ENCODE data around the gene ITM2C.

The ITM2C gene

DNA sequence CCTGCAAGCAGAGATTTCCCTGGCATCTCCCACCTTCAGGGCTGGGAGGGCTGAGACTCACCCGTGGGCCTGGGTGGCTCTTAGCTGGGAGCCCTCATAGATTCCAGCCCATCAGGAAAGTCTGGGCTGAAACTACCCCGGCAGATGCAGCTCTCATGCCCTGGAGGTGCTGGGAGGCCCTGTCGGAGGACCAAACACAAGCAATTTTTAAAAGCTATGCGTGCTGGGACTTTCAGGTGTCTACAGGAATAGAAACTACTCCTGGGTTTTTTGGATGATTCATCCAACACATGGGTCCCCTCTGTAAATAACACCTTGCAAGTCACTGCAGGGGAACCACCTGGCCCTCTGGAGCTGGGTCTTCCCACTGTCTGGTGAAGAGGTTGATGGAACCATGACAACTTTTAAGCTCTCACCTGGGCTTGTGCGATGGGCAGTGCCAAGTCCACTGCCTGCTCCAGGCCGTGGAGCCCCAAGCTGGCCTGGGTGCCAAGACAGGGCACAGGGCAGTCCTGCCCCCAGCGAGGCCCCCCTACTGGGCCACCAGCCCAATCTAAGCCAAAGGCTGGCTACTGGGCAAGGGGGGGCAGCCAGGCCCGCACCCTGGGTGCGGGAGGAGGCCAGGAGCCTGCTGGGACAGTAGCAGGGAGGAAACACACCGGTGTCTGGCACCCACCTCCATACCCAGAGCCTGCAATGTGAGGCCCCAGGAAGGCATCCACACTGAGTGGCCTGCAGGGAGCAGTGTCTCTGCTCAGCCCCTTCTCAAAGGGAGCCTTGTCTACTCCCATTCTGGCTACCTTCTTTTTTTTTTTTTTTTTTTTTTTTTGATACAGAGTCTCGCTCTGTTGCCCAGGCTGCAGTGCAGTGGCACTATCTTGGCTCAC is 61.4 kb downstream of the ITM2C start:
- H3K9me3 ChIP-seq: no peaks in the 10 kb centered on the region
- TF ChIP-seq, protein P1, sequence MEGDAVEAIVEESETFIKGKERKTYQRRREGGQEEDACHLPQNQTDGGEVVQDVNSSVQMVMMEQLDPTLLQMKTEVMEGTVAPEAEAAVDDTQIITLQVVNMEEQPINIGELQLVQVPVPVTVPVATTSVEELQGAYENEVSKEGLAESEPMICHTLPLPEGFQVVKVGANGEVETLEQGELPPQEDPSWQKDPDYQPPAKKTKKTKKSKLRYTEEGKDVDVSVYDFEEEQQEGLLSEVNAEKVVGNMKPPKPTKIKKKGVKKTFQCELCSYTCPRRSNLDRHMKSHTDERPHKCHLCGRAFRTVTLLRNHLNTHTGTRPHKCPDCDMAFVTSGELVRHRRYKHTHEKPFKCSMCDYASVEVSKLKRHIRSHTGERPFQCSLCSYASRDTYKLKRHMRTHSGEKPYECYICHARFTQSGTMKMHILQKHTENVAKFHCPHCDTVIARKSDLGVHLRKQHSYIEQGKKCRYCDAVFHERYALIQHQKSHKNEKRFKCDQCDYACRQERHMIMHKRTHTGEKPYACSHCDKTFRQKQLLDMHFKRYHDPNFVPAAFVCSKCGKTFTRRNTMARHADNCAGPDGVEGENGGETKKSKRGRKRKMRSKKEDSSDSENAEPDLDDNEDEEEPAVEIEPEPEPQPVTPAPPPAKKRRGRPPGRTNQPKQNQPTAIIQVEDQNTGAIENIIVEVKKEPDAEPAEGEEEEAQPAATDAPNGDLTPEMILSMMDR (IDR thresholded peaks at IDR 0.05): no peak
- no peaks in the 10 kb centered on the region for H3K4me1 ChIP-seq
- H3K27me3 ChIP-seq: peaks cover 0 to 7% of the 10 kb centered on the region in 2 donors
- H3K27ac ChIP-seq: no peak overlapping the region
- DNase-seq: peak in 1 of 2 donors; percentile 32
- no peaks in the 10 kb centered on the region for H3K36me3 ChIP-seq
- no peak overlapping the region for H3K4me3 ChIP-seq
- intact Hi-C loops (cut with DNase I; ENCODE audit: low total_unique reads): no loop called here

DNA sequence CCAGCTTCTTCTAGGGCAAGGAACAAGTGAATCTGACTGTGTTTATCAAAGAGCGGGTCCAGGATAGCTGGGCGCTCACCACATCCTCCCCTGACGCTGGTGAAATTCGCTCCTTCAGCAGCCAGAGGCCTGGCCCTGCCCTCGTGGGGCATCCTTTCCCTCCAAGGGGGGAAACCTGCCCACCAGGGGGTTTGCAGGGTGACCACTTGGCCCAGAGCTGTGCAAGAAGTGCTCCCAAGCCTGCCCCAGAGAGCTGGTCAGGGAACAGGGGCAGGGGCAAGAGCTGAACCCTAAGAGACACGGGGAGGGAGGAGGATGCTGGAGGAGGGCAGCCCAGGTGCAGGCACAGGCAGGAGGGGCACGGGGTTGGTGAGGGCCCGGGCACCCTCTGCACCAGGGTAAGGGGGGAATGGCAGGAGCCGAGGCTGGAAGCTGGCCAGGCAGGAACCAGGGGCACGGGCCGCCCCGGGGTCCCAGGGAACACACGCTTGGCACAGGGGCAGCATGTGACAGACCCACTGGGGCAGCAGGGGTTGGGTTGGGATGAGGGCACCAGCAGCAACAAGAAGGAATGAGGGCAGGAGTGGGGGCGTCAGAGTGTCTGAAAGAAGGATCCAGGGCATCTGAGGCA is 63.1 kb downstream of the ITM2C start:
- peak in 1 of 2 donors; percentile 53 for DNase-seq
- H3K4me1 ChIP-seq: no peaks in the 10 kb centered on the region
- H3K27me3 ChIP-seq: peaks cover 0 to 9% of the 10 kb centered on the region in 2 donors
- H3K36me3 ChIP-seq: no peaks in the 10 kb centered on the region
- no peaks in the 10 kb centered on the region for H3K9me3 ChIP-seq
- no peak overlapping the region for H3K4me3 ChIP-seq
- TF ChIP-seq, protein P1 (IDR thresholded peaks at IDR 0.05): no peak
- intact Hi-C loops (cut with DNase I; ENCODE audit: low total_unique reads): no loop called here
- no peak overlapping the region for H3K27ac ChIP-seq

Measured in tibial artery (tissue), 4 donors.